K562 (cell line): Measurements from ENCODE around the gene IFT81. TPM values are rescaled to one million over a fixed set of nuclear protein-coding genes. Genes with fewer than 3 reads are reported as not detected.

ENCODE experiments used
- ATAC-seq: fragments of 200-7000 bp; cut with Tn5 transposase; 3 replicates; pipeline ENCODE4 v1.9.1; 2020; ENCODE audit warnings: moderate library complexity
- BruUV-seq: library from RNA; stranded (reverse); fragments of 400-500 nt; replicated peaks from 2 replicates; lab custom pipeline; 2021; lab: Mats Ljungman, UMichigan
- CTCF ChIA-PET: fragments of 300-600 bp; formaldehyde crosslinking; extraction: SDS; loops from one replicate; lab custom pipeline; 2021; ENCODE audit warnings: low intra/inter-chr PET ratio; lab: Yijun Ruan, JAX
- POLR2A ChIA-PET: fragments of 300-600, 350-650 bp; sonication (Branson Sonifier 250); formaldehyde crosslinking; extraction: SDS; loops from one replicate; lab custom pipeline; 2021; ENCODE audit warnings: antibody characterized with exemption, inconsistent platforms; lab: Yijun Ruan, JAX
- DNase-seq, 4 experiments: peaks; one replicate each; pipeline versions ENCODE4 v3.0.0 to v3.0.0-alpha.2; 2011 to 2018; ENCODE audit warnings: low spot score in 3 of 4, mixed read lengths in 3 of 4; ENCODE audit errors: extremely low read depth in 1 of 4
- FAIRE-seq: peaks from 2 replicates; lab custom pipeline; 2011; peaks lifted over from hg19 to GRCh38; lab: Jason Lieb, UNC
- H2AFZ ChIP-seq: 2 replicates; pipeline ENCODE4 v1.6.0; 2011; ENCODE audit warnings: low read depth, low read length, control low read depth, inconsistent platforms
- H3K27ac ChIP-seq: fragments of 200-600 bp; 3 replicates; pipeline ENCODE4 v1.8.0; 2011; ENCODE audit warnings: low read depth, mild to moderate bottlenecking, control low read depth, inconsistent platforms, low read length, moderate library complexity, mixed read lengths; ENCODE audit errors: extremely low read depth
- H3K27me3 ChIP-seq, 2 experiments: fragments of 300-600 bp in 1 of 2; 2 replicates in 1 of 2; 3 replicates in 1 of 2; pipeline versions ENCODE4 v1.6.0 to v1.8.0; 2011; ENCODE audit warnings: inconsistent platforms in 2 of 2, low read length in 2 of 2, mild to moderate bottlenecking in 1 of 2, mixed read lengths in 1 of 2, moderate library complexity in 1 of 2; ENCODE audit not compliant: control insufficient read depth in 2 of 2, insufficient read depth in 2 of 2
- H3K36me3 ChIP-seq: fragments of 300-600 bp; 3 replicates; pipeline ENCODE4 v1.8.0; 2011; ENCODE audit warnings: mild to moderate bottlenecking, low read length, inconsistent platforms; ENCODE audit not compliant: control insufficient read depth, insufficient read depth
- H3K4me1 ChIP-seq, 2 experiments: fragments of 200-600 bp in 1 of 2; replicated peaks in 1 of 2; 2 replicates in 1 of 2; 3 replicates in 1 of 2; pipeline versions ENCODE4 v1.5.1 to v1.8.0; 2011; ENCODE audit warnings: inconsistent platforms in 2 of 2, low read length in 2 of 2, mild to moderate bottlenecking in 1 of 2, mixed read lengths in 1 of 2, moderate library complexity in 1 of 2; ENCODE audit not compliant: control insufficient read depth in 2 of 2, insufficient read depth in 2 of 2
- H3K4me2 ChIP-seq: 2 replicates; pipeline ENCODE4 v1.6.1; 2011; ENCODE audit warnings: low read length, control low read depth, inconsistent platforms, mixed read lengths; ENCODE audit not compliant: insufficient read depth
- H3K4me3 ChIP-seq: fragments of 200-600 bp; sonication (generic), shearing (Covaris generic); 2 replicates; pipeline ENCODE4 v1.5.1; 2016; ENCODE audit warnings: control low read depth, inconsistent platforms
- H3K79me2 ChIP-seq: fragments of 200-600 bp; 3 replicates; pipeline ENCODE4 v1.8.0; 2011; ENCODE audit warnings: low read length, inconsistent platforms; ENCODE audit not compliant: control insufficient read depth, insufficient read depth
- H3K9ac ChIP-seq, 2 experiments: 2 replicates each; pipeline versions ENCODE4 v1.6.0 to v1.6.1; 2011; ENCODE audit warnings: low read depth in 2 of 2, low read length in 2 of 2, control low read depth in 1 of 2, inconsistent platforms in 1 of 2, mild to moderate bottlenecking in 1 of 2, mixed read lengths in 1 of 2; ENCODE audit not compliant: insufficient read depth in 1 of 2
- H3K9me1 ChIP-seq: one replicate; pipeline ENCODE4 v1.6.0; 2011; ENCODE audit warnings: inconsistent platforms, mild to moderate bottlenecking, low read length, moderate library complexity; ENCODE audit not compliant: control insufficient read depth, insufficient read depth
- H3K9me3 ChIP-seq: replicated peaks from 2 replicates; pipeline ENCODE4 v1.5.1; 2011; ENCODE audit warnings: low read depth, low read length, inconsistent platforms; ENCODE audit not compliant: control insufficient read depth, insufficient read depth
- H4K20me1 ChIP-seq: replicated peaks from 2 replicates; pipeline ENCODE4 v1.6.1; 2011; ENCODE audit warnings: low read length, inconsistent platforms, mixed read lengths; ENCODE audit not compliant: control insufficient read depth, insufficient read depth
- ARID3A ChIP-seq: IDR thresholded peaks from 2 replicates; pipeline ENCODE4 v1.6.1; 2012; ENCODE audit warnings: low read depth, low read length, improper control_type of control experiment, borderline replicate concordance
- ARNT ChIP-seq, 2 experiments: fragments of 450-650 bp; IDR thresholded peaks; 2 replicates each; pipeline ENCODE4 v1.6.1; 2016; ENCODE audit warnings: mild to moderate bottlenecking in 1 of 2
- FIP1L1 ChIP-seq: fragments of 200-400 bp; formaldehyde crosslinking; IDR thresholded peaks from 2 replicates; pipeline ENCODE4 v1.6.1; 2018; ENCODE audit warnings: mild to moderate bottlenecking, low read depth, low read length; ENCODE audit not compliant: poor library complexity, severe bottlenecking
- HDAC6 ChIP-seq: IDR thresholded peaks from 2 replicates; pipeline ENCODE4 v1.6.1; 2012; ENCODE audit warnings: low read depth, mild to moderate bottlenecking, control low read depth, inconsistent platforms, low read length, moderate library complexity
- MED1 ChIP-seq: sonication (generic); formaldehyde crosslinking; IDR thresholded peaks from 2 replicates; pipeline ENCODE4 v1.8.1; 2023; ENCODE audit warnings: missing genetic modification reagents, borderline replicate concordance
- NFE2L1 ChIP-seq: fragments of 450-650 bp; IDR thresholded peaks from 2 replicates; pipeline ENCODE4 v1.6.1; 2016; ENCODE audit warnings: missing genetic modification characterization, low read depth, mild to moderate bottlenecking, missing compliant biosample characterization, moderate library complexity, borderline replicate concordance
- NFYB ChIP-seq: IDR thresholded peaks from 2 replicates; pipeline ENCODE4 v1.6.1; 2011; ENCODE audit warnings: mild to moderate bottlenecking, moderate library complexity; ENCODE audit not compliant: insufficient read length; ENCODE audit errors: extremely low read depth
- RAD51 ChIP-seq: fragments of 450-650 bp; IDR thresholded peaks from 2 replicates; pipeline ENCODE4 v1.7.1; 2016; ENCODE audit warnings: low read depth, mild to moderate bottlenecking, borderline replicate concordance
- RERE ChIP-seq: sonication (generic); formaldehyde crosslinking; IDR thresholded peaks from 2 replicates; pipeline ENCODE4 v1.8.0; 2023; ENCODE audit warnings: missing genetic modification reagents, mild to moderate bottlenecking, borderline replicate concordance
- SNRNP70 ChIP-seq: fragments of 200-400 bp; formaldehyde crosslinking; optimal IDR thresholded peaks from 2 replicates; pipeline ENCODE3; 2017; ENCODE audit warnings: low read depth, low read length
- TRIM28 ChIP-seq: fragments of 450-650 bp; IDR thresholded peaks from 2 replicates; pipeline ENCODE4 v1.6.1; 2017
- XRCC5 ChIP-seq: fragments of 200-400 bp; formaldehyde crosslinking; IDR thresholded peaks from 2 replicates; pipeline ENCODE4 v1.6.1; 2017; ENCODE audit warnings: low read depth, mild to moderate bottlenecking, low read length
- ZNF134 ChIP-seq: fragments of 250-450 bp; sonication (Bioruptor Pico); conservative IDR thresholded peaks from 2 replicates; pipeline ENCODE4 v1.4.0; 2020
- ZNF324 ChIP-seq: fragments of 250-450 bp; sonication (Bioruptor Pico); IDR thresholded peaks from 2 replicates; pipeline ENCODE4 v1.4.0; 2020; ENCODE audit warnings: mild to moderate bottlenecking
- ZNF354B ChIP-seq: fragments of 250-450 bp; sonication (Bioruptor Pico); IDR thresholded peaks from 2 replicates; pipeline ENCODE4 v1.4.0; 2020
- ZNF589 ChIP-seq: fragments of 200-800 bp; sonication (Bioruptor generic); IDR thresholded peaks from 2 replicates; pipeline ENCODE4 v1.6.1; 2016; ENCODE audit warnings: low read depth, missing genetic modification characterization, missing compliant biosample characterization
- ZNF696 ChIP-seq: fragments of 250-450 bp; sonication (Bioruptor Pico); conservative IDR thresholded peaks from 2 replicates; pipeline ENCODE4 v1.4.0; 2020; ENCODE audit warnings: mild to moderate bottlenecking, moderate library complexity
- WGBS: fragments of 100-300 bp; shearing (Covaris generic); methylation state at CpG from one replicate; pipeline ENCODE4 v1.1.6; 2016; ENCODE audit warnings: low coverage, mixed read lengths; ENCODE audit not compliant: insufficient coverage; ENCODE audit errors: missing lambda C conversion rate; 5-methylcytosine and 5-hydroxymethylcytosine counted together
- in situ Hi-C: fragments of 300-500 bp; cut with MboI; formaldehyde crosslinking; loops from 4 replicates; pipeline ENCODE4 v1.15.0; 2018; ENCODE audit warnings: inconsistent platforms, mixed read lengths
- intact Hi-C: fragments of 100-400 bp; cut with micrococcal nuclease; formaldehyde crosslinking; loops from 2 replicates; pipeline ENCODE4 v1.14.2; 2022
- polyA plus RNA-seq, 8 experiments: library from polyadenylated mRNA; depleted of rRNA in 4 of 8; stranded (reverse) in 5 of 8; unstranded in 3 of 8; fragments of >200 nt; fragmentation: Nextera tagmentation in 2 of 8; fragmentation: Illumina TruSeq in 1 of 8; extraction: Ambion mirVana in 2 of 8; extraction: Trizol in 1 of 8; gene quantifications; 2 replicates each; pipeline versions ENCODE4 v1.2.1 to v1.2.3, GENCODE V29; 2011 to 2014; ENCODE audit warnings: inconsistent platforms in 1 of 8, missing spikeins in 1 of 8
- total RNA-seq, 7 experiments: library from RNA; depleted of rRNA in 6 of 7; stranded (reverse); fragments of >200 nt in 6 of 7; fragmentation: Illumina TruSeq in 2 of 7; extraction: Trizol in 2 of 7; gene quantifications; 2 replicates each; pipeline versions ENCODE4 v1.2.1 to v1.2.3, GENCODE V29; 2011 to 2021; ENCODE audit warnings: low replicate concordance in 1 of 7

Gene IFT81
- total and polyA plus RNA-seq, 9 of the 15 experiments (the other 6 are each of a cell fraction or from before 2014, with no cell fraction given) = 2.8 to 11.9 (median 7.9) TPM

- Histone ChIP-seq H3K9ac (no peak overlapping the region), H3K36me3 (no peaks in the 10 kb centered on the region; the same call in 2 of the 3 replicates), H3K27ac (no peak overlapping the region), H2AFZ (no peak overlapping the region), H3K79me2 (peaks cover 3% of the 10 kb centered on the region; the same call in 2 of the 3 replicates), H4K20me1 (no peaks in the 10 kb centered on the region), H3K4me3 (no peak overlapping the region), H3K9me1 (no peaks in the 10 kb centered on the region), H3K27me3 (no peaks in the 10 kb centered on the region), H3K9me3 (no peaks in the 10 kb centered on the region), H3K4me2 (no peak overlapping the region), H3K4me1 (peaks cover 6% of the 10 kb centered on the region in 2 experiments; a peak in 3 of 5 replicates)
- ChIA-PET CTCF (no interaction called here), POLR2A (interaction anchor here (1.0 kb wide), 1 partner anchor 18 kb away, joined by 3 read pairs; no protein-coding TSS in a partner anchor)
- DNase-seq = no peak
- in situ Hi-C loops (no loop called here), intact Hi-C loops (no loop called here)
- WGBS = 68% methylated on average over 3 of the region's 3 CpGs
- FAIRE-seq = no peak
- ATAC-seq = no peak
- BruUV-seq = no TSS peak
- TF ChIP-seq NFE2L1 (no peak), ZNF589 (CRISPR knock-in tag) (no peak), ZNF134 (CRISPR knock-in tag) (no peak), RAD51 (no peak), ARID3A (no peak), ARNT (IDR thresholded peaks at IDR 0.05) (no peak), ZNF324 (CRISPR knock-in tag) (no peak), NFYB (no peak), SNRNP70 (no peak), XRCC5 (no peak), FIP1L1 (no peak), MED1 (no peak), ZNF354B (CRISPR knock-in tag) (no peak), HDAC6 (no peak), TRIM28 (no peak), RERE (CRISPR knock-in tag) (no peak), ZNF696 (CRISPR knock-in tag) (no peak)
These were observed 2.4 kb downstream of the IFT81 start for GRCh38 chr12:110126557-110126956.
